Stimulated activated naive B cell treated with anti-CD40 and anti-IgM and Interleukin-4, amounts not matched to agents 10 μg/mL and 1 μg/mL and 100 μg/mL, for 72 hours (primary cell): ENCODE data around the gene POLA1.

Experiments used
- ATAC-seq, 2 donors: fragments of 150-1000 bp; cut with Tn5 transposase; replicated peaks; 2 replicates each; pipeline ENCODE4 v1.10.0; 2021; ENCODE audit warnings: moderate library complexity in 1 of 2
- DNase-seq: peaks from one replicate; pipeline ENCODE4 v3.0.0; 2021
- H3K27ac Mint-ChIP-seq: one replicate; pipeline ENCODE4 v1.8.0; 2022; ENCODE audit warnings: mild to moderate bottlenecking, mixed read lengths
- H3K27me3 Mint-ChIP-seq, 2 donors: one replicate each; pipeline ENCODE4 v1.8.0; 2022; ENCODE audit warnings: mixed read lengths in 2 of 2
- H3K36me3 Mint-ChIP-seq, 2 donors: one replicate each; pipeline ENCODE4 v1.8.0; 2022; ENCODE audit warnings: mixed read lengths in 2 of 2, mild to moderate bottlenecking in 1 of 2
- H3K4me1 Mint-ChIP-seq, 2 donors: one replicate each; pipeline ENCODE4 v1.8.0; 2022; ENCODE audit warnings: mixed read lengths in 2 of 2, mild to moderate bottlenecking in 1 of 2
- H3K4me3 Mint-ChIP-seq, 2 donors: one replicate each; pipeline ENCODE4 v1.8.0; 2022; ENCODE audit warnings: mild to moderate bottlenecking in 2 of 2, mixed read lengths in 2 of 2, moderate library complexity in 1 of 2
- H3K9me3 Mint-ChIP-seq, 2 donors: one replicate each; pipeline ENCODE4 v1.8.0; 2022; ENCODE audit warnings: mixed read lengths in 2 of 2, mild to moderate bottlenecking in 1 of 2

Gene POLA1

GRCh38 chrX:25025615-25026014 is 331.9 kb downstream of the POLA1 start:
- DNase-seq (no peak), ATAC-seq (no peak)
- no peak overlapping the region for H3K27ac Mint-ChIP-seq
- H3K36me3 Mint-ChIP-seq: peaks cover 0 to 1% of the 10 kb centered on the region in 2 donors
- H3K27me3 Mint-ChIP-seq: peaks cover 37 to 41% of the 10 kb centered on the region in 2 donors
- H3K4me3 Mint-ChIP-seq: no peak overlapping the region
- no peaks in the 10 kb centered on the region for H3K9me3 Mint-ChIP-seq
- H3K4me1 Mint-ChIP-seq: peaks cover 2 to 15% of the 10 kb centered on the region in 2 donors

- DNase-seq (no peak), ATAC-seq (no peak)
- Mint-ChIP-seq H3K36me3 (peaks cover 0 to 1% of the 10 kb centered on the region in 2 donors), H3K4me1 (peaks cover 0 to 8% of the 10 kb centered on the region in 2 donors), H3K9me3 (no peaks in the 10 kb centered on the region), H3K27ac (no peak overlapping the region), H3K4me3 (no peak overlapping the region), H3K27me3 (peaks cover 31 to 35% of the 10 kb centered on the region in 2 donors)
Measured at GRCh38 chrX:25026576-25026975, 332.9 kb downstream of the POLA1 start.

GRCh38 chrX:25028726-25029125 is 335.0 kb downstream of the POLA1 start:
- H3K27ac Mint-ChIP-seq: no peak overlapping the region
- H3K27me3 Mint-ChIP-seq: peaks cover 13 to 22% of the 10 kb centered on the region in 2 donors
- no peaks in the 10 kb centered on the region for H3K4me1 Mint-ChIP-seq
- ATAC-seq: no peak
- no peaks in the 10 kb centered on the region for H3K36me3 Mint-ChIP-seq
- no peaks in the 10 kb centered on the region for H3K9me3 Mint-ChIP-seq
- no peak for DNase-seq
- no peak overlapping the region for H3K4me3 Mint-ChIP-seq

- no peaks in the 10 kb centered on the region for H3K4me1 Mint-ChIP-seq
- peaks cover 7 to 16% of the 10 kb centered on the region in 2 donors for H3K27me3 Mint-ChIP-seq
- ATAC-seq: no peak
- H3K27ac Mint-ChIP-seq: no peak overlapping the region
- no peak for DNase-seq
- no peaks in the 10 kb centered on the region for H3K9me3 Mint-ChIP-seq
- no peak overlapping the region for H3K4me3 Mint-ChIP-seq
- H3K36me3 Mint-ChIP-seq: no peaks in the 10 kb centered on the region
Measured at GRCh38 chrX:25029288-25029825, 335.6 kb downstream of the POLA1 start.

GRCh38 chrX:25034889-25035288 is 341.2 kb downstream of the POLA1 start:
- Mint-ChIP-seq H3K36me3 (no peaks in the 10 kb centered on the region), H3K4me3 (no peak overlapping the region), H3K27ac (no peak overlapping the region), H3K27me3 (peaks cover 7 to 9% of the 10 kb centered on the region in 2 donors), H3K4me1 (no peaks in the 10 kb centered on the region), H3K9me3 (no peaks in the 10 kb centered on the region)
- ATAC-seq (no peak), DNase-seq (no peak)

- Mint-ChIP-seq H3K27me3 (peaks cover 7 to 9% of the 10 kb centered on the region in 2 donors), H3K36me3 (no peaks in the 10 kb centered on the region), H3K4me3 (no peak overlapping the region), H3K9me3 (no peaks in the 10 kb centered on the region), H3K4me1 (peaks cover 1 to 9% of the 10 kb centered on the region in 2 donors), H3K27ac (no peak overlapping the region)
- ATAC-seq (no peak), DNase-seq (no peak)
Measured at GRCh38 chrX:25039036-25039435, 345.3 kb downstream of the POLA1 start.

- Mint-ChIP-seq H3K36me3 (no peaks in the 10 kb centered on the region), H3K27ac (no peak overlapping the region), H3K4me3 (no peak overlapping the region), H3K9me3 (peaks cover 0 to 3% of the 10 kb centered on the region in 2 donors), H3K27me3 (peaks cover 0 to 10% of the 10 kb centered on the region in 2 donors), H3K4me1 (peaks cover 1 to 9% of the 10 kb centered on the region in 2 donors)
- DNase-seq (no peak), ATAC-seq (no peak)
Measured at GRCh38 chrX:25043192-25043591, 349.5 kb downstream of the POLA1 start.
